GM12878 (cell line): ENCODE data around the gene VARS2. TPM values are rescaled to one million over a fixed set of nuclear protein-coding genes. Genes with fewer than 3 reads are reported as not detected.

Experiments used
- ATAC-seq: fragments of 200-7000 bp; cut with Tn5 transposase; 3 replicates; pipeline ENCODE4 v1.9.1; 2020; ENCODE audit warnings: mild to moderate bottlenecking, moderate library complexity
- BruUV-seq: library from RNA; stranded (reverse); fragments of 400-500 nt; replicated peaks from 2 replicates; lab custom pipeline; 2021; lab: Mats Ljungman, UMichigan
- CTCF ChIA-PET: fragments of 300-600 bp; sonication (Branson Sonifier 250); formaldehyde crosslinking; extraction: SDS; loops from one replicate; lab custom pipeline; 2021; ENCODE audit warnings: inconsistent platforms; lab: Yijun Ruan, JAX
- POLR2A ChIA-PET: fragments of 350-600 bp; formaldehyde crosslinking; extraction: SDS; loops from one replicate; lab custom pipeline; 2021; ENCODE audit warnings: inconsistent platforms; lab: Charles Lee
- RAD21 ChIA-PET: fragments of 300-600 bp; sonication (Branson Sonifier 250); formaldehyde crosslinking; loops from one replicate; lab custom pipeline; 2023; ENCODE audit warnings: antibody characterized with exemption; ENCODE audit not compliant: unreplicated experiment; lab: Charles Lee
- SMC1A ChIA-PET: fragments of 300-600 bp; sonication (Branson Sonifier 250); formaldehyde crosslinking; loops from one replicate; lab custom pipeline; 2023; ENCODE audit not compliant: unreplicated experiment, uncharacterized antibody; lab: Charles Lee
- DNase-seq: peaks from one replicate; pipeline ENCODE4 v3.0.0-alpha.2; 2011; ENCODE audit warnings: low read depth, low spot score
- FAIRE-seq: peaks from 3 replicates; lab custom pipeline; 2011; peaks lifted over from hg19 to GRCh38; lab: Jason Lieb, UNC
- H2AFZ ChIP-seq: 2 replicates; pipeline ENCODE4 v1.6.0; 2011; ENCODE audit warnings: low read depth, low read length, control low read depth; ENCODE audit not compliant: control insufficient read depth
- H3K27ac ChIP-seq: 2 replicates; pipeline ENCODE4 v1.5.1; 2011; ENCODE audit warnings: control low read depth; ENCODE audit not compliant: control insufficient read depth, insufficient read depth
- H3K27me3 ChIP-seq, 2 experiments: replicated peaks in 1 of 2; 2 replicates each; pipeline versions ENCODE4 v1.6.0 to v1.6.1; 2011; ENCODE audit warnings: low read length in 1 of 2; ENCODE audit not compliant: control insufficient read depth in 2 of 2, insufficient read depth in 2 of 2
- H3K36me3 ChIP-seq, 2 experiments: 2 replicates each; pipeline ENCODE4 v1.5.1; 2011; ENCODE audit warnings: low read length in 1 of 2; ENCODE audit not compliant: control insufficient read depth in 2 of 2, insufficient read depth in 2 of 2
- H3K4me1 ChIP-seq: 2 replicates; pipeline ENCODE4 v1.6.1; 2011; ENCODE audit warnings: mild to moderate bottlenecking, low read length, moderate library complexity, mixed read lengths; ENCODE audit not compliant: control insufficient read depth, insufficient read depth
- H3K4me2 ChIP-seq: 2 replicates; pipeline ENCODE4 v1.6.0; 2011; ENCODE audit warnings: control low read depth; ENCODE audit not compliant: control insufficient read depth, insufficient read depth
- H3K4me3 ChIP-seq: fragments of 200-600 bp; sonication (generic); 2 replicates; pipeline ENCODE4 v1.5.1; 2016
- H3K79me2 ChIP-seq: 2 replicates; pipeline ENCODE4 v1.6.0; 2011; ENCODE audit warnings: low read length; ENCODE audit not compliant: control insufficient read depth, insufficient read depth
- H3K9ac ChIP-seq: 2 replicates; pipeline ENCODE4 v1.8.0; 2011; ENCODE audit warnings: low read length, control low read depth, mixed read lengths; ENCODE audit not compliant: control insufficient read depth, insufficient read depth
- H3K9me3 ChIP-seq: replicated peaks from 3 replicates; pipeline ENCODE4 v1.5.1; 2011; ENCODE audit warnings: mild to moderate bottlenecking, low read length; ENCODE audit not compliant: control insufficient read depth, insufficient read depth
- H4K20me1 ChIP-seq: 2 replicates; pipeline ENCODE4 v1.6.0; 2011; ENCODE audit not compliant: control insufficient read depth, insufficient read depth
- ASH2L ChIP-seq: fragments of 300-600, 200-600 bp; sonication (generic); IDR thresholded peaks from 2 replicates; pipeline ENCODE4 v1.6.1; 2017; ENCODE audit warnings: low read depth, mild to moderate bottlenecking, borderline replicate concordance
- BCLAF1 ChIP-seq: fragments of 450-650 bp; IDR thresholded peaks from 2 replicates; pipeline ENCODE4 v1.6.1; 2017; ENCODE audit warnings: antibody characterized with exemption, mild to moderate bottlenecking, moderate library complexity
- CBX5 ChIP-seq: sonication (generic); IDR thresholded peaks from 2 replicates; pipeline ENCODE4 v1.6.1; 2016; ENCODE audit warnings: low read depth, moderate library complexity, mild to moderate bottlenecking, inconsistent platforms
- EGR1 ChIP-seq, 2 experiments: IDR thresholded peaks; 1 replicate in 1 of 2; 2 replicates in 1 of 2; pipeline ENCODE4 v1.6.1; 2011 to 2012; ENCODE audit warnings: low read depth in 2 of 2, low read length in 2 of 2, borderline replicate concordance in 1 of 2, mild to moderate bottlenecking in 1 of 2, moderate library complexity in 1 of 2
- EP300 ChIP-seq, 2 experiments: fragments of 150-350 bp in 1 of 2; IDR thresholded peaks; 2 replicates each; pipeline ENCODE4 v1.6.1; 2011 to 2012; ENCODE audit warnings: low read depth in 2 of 2, low read length in 2 of 2, borderline replicate concordance in 1 of 2, improper control_type of control experiment in 1 of 2, inconsistent platforms in 1 of 2; ENCODE audit not compliant: control insufficient read depth in 1 of 2
- HCFC1 ChIP-seq: fragments of 150-350 bp; IDR thresholded peaks from 2 replicates; pipeline ENCODE4 v1.6.1; 2014; ENCODE audit warnings: low read length
- PRDM15 ChIP-seq: fragments of 450-650 bp; formaldehyde crosslinking; IDR thresholded peaks from 2 replicates; pipeline ENCODE4 v1.4.0; 2020; ENCODE audit warnings: mild to moderate bottlenecking, moderate library complexity
- SIN3A ChIP-seq: IDR thresholded peaks from 2 replicates; pipeline ENCODE4 v1.6.1; 2012; ENCODE audit warnings: low read depth, low read length, improper control_type of control experiment
- SMAD5 ChIP-seq: IDR thresholded peaks from 2 replicates; pipeline ENCODE4 v1.6.1; 2016; ENCODE audit warnings: antibody characterized with exemption, low read depth
- ZBTB11 ChIP-seq: fragments of 450-650 bp; formaldehyde crosslinking; IDR thresholded peaks from 2 replicates; pipeline ENCODE4 v1.5.0; 2022; ENCODE audit warnings: mild to moderate bottlenecking, missing genetic modification characterization
- ZNF207 ChIP-seq: fragments of 450-650 bp; IDR thresholded peaks from 2 replicates; pipeline ENCODE4 v1.6.1; 2014; ENCODE audit warnings: antibody characterized with exemption, mild to moderate bottlenecking, borderline replicate concordance
- WGBS: methylation state at CpG from one replicate; pipeline ENCODE4 v1.1.6; 2016; ENCODE audit warnings: low lambda C conversion rate; ENCODE audit not compliant: insufficient replicate concordance, insufficient coverage; ENCODE audit errors: missing lambda C conversion rate; 5-methylcytosine and 5-hydroxymethylcytosine counted together
- in situ Hi-C: fragments of 300-500 bp; cut with MboI; formaldehyde crosslinking; loops from 9 replicates; pipeline ENCODE4 v1.14.3; 2018; ENCODE audit warnings: mixed read lengths
- intact Hi-C: fragments of 100-400 bp; cut with micrococcal nuclease; formaldehyde crosslinking; loops from one replicate; pipeline ENCODE4 v1.14.2; 2022; ENCODE audit not compliant: unreplicated experiment
- polyA plus RNA-seq, 11 experiments: library from polyadenylated mRNA; depleted of rRNA in 4 of 11; unstranded in 6 of 11; stranded (reverse) in 5 of 11; fragments of >200 nt; fragmentation: Nextera tagmentation in 4 of 11; fragmentation: Illumina TruSeq in 1 of 11; extraction: Ambion mirVana in 4 of 11; extraction: Trizol in 1 of 11; gene quantifications; 1 replicate in 1 of 11; 2 replicates in 10 of 11; pipeline versions ENCODE4 v1.2.1 to v1.2.3, GENCODE V29; 2011 to 2016; ENCODE audit warnings: inconsistent platforms in 2 of 11, missing spikeins in 2 of 11, low read depth in 1 of 11
- total RNA-seq, 4 experiments: library from RNA; depleted of rRNA in 3 of 4; stranded (reverse); fragments of >200 nt in 3 of 4; fragmentation: Illumina TruSeq in 1 of 4; extraction: Trizol in 1 of 4; gene quantifications; 2 replicates each; pipeline versions ENCODE4 v1.2.1 to v1.2.3, GENCODE V29; 2013 to 2021

Gene VARS2
- total and polyA plus RNA-seq, 10 of the 15 experiments (the other 5 are each of a cell fraction or from before 2014, with no cell fraction given) = 3.8 to 70.7 (median 49.1) TPM

DNA sequence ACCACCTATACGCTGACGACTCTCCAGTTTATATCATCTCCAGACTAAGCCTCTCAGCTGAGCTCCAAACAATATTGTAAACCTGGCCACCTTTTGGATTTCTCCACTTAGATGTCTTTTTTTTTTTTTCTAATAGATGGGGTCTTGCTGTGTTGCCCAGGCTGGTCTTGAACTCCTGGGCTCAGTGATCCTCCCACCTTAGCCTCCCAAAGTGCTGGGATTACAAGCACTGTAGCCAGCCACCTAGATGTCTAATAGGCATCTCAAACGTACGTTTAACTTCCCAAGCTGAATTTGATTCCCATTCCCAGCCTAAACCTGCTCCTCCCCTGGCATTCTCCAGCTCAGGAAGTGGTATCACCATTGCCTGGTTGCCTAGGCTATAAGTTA is 24.5 kb upstream of the VARS2 start:
- BruUV-seq = no TSS peak
- no peaks in the 10 kb centered on the region for H3K27me3 ChIP-seq
- intact Hi-C loops = no loop called here
- WGBS = 55% methylated on average over 4 of the region's 4 CpGs
- FAIRE-seq (no peak), ATAC-seq (no peak), DNase-seq (no peak)
- RAD21 ChIA-PET = interaction anchor here (3.1 kb wide), 1 partner anchor 25 kb away, joined by 18 read pairs; the partner anchor contains the start of gene VARS2
- no peaks in the 10 kb centered on the region for H4K20me1 ChIP-seq
- CTCF ChIA-PET = interaction anchor here (1.0 to 2.5 kb wide), 4 partner anchors 24 to 198 kb away, joined by 3 to 8 read pairs (median 6); partner anchors contain the start of gene VARS2
- no peak overlapping the region for H3K27ac ChIP-seq
- H3K4me1 ChIP-seq = peaks cover 16% of the 10 kb centered on the region
- no peaks in the 10 kb centered on the region for H3K9me3 ChIP-seq
- H2AFZ ChIP-seq = no peak overlapping the region
- POLR2A ChIA-PET = interaction anchor here (1.0 to 1.8 kb wide), 2 partner anchors 11 to 25 kb away, joined by 3 to 5 read pairs; partner anchors contain the start of gene VARS2
- H3K4me2 ChIP-seq = no peak overlapping the region
- no peak overlapping the region for H3K9ac ChIP-seq
- in situ Hi-C loops = no loop called here
- H3K4me3 ChIP-seq = no peak overlapping the region
- H3K36me3 ChIP-seq = peaks cover 0 to 6% of the 10 kb centered on the region in 2 experiments; a peak in 3 of 4 replicates
- SMC1A ChIA-PET = interaction anchor here (1.7 to 2.0 kb wide), 2 partner anchors 48 to 60 kb away, joined by 4 to 6 read pairs; no protein-coding TSS in a partner anchor
- peaks cover 10% of the 10 kb centered on the region for H3K79me2 ChIP-seq
- no peak for TF ChIP-seq ASH2L
- TF ChIP-seq EP300 (IDR thresholded peaks at IDR 0.05; ENCODE audit: borderline replicate concordance in 1 of 2, control insufficient read depth in 1 of 2, low read depth in 2 of 2, low read length in 2 of 2) = no peak
- TF ChIP-seq BCLAF1 = no peak
- TF ChIP-seq ZBTB11 = no peak
- no peak for TF ChIP-seq PRDM15
- TF ChIP-seq SMAD5 = no peak
- TF ChIP-seq SIN3A = no peak
- TF ChIP-seq HCFC1 = no peak
- no peak for TF ChIP-seq ZNF207
- TF ChIP-seq EGR1 (IDR thresholded peaks at IDR 0.05; ENCODE audit: borderline replicate concordance in 1 of 2, low read depth in 2 of 2, low read length in 2 of 2) = no peak
- TF ChIP-seq CBX5 = no peak
